HG02970 (cell line): ENCODE results near the gene CSPG4.

Experiments used
- ATAC-seq: cut with Tn5 transposase; IDR thresholded peaks from one replicate; pipeline ENCODE4 v1.9.1; 2021; ENCODE audit warnings: mild to moderate bottlenecking, moderate library complexity, moderate number of reproducible peaks; ENCODE audit not compliant: unreplicated experiment, low FRiP score

The CSPG4 gene

GRCh38 chr15:75674366-75674765, 38.3 kb downstream of the CSPG4 start:
- no peak for ATAC-seq

GRCh38 chr15:75673426-75674235, 39.0 kb downstream of the CSPG4 start:
- no peak for ATAC-seq

GRCh38 chr15:75672646-75673425, 39.8 kb downstream of the CSPG4 start:
- ATAC-seq: no peak

- no peak for ATAC-seq
Measured at GRCh38 chr15:75671730-75672602, 40.7 kb downstream of the CSPG4 start.

- no peak for ATAC-seq
Measured at GRCh38 chr15:75669879-75670212, 42.8 kb downstream of the CSPG4 start.

GRCh38 chr15:75669191-75669878, 43.3 kb downstream of the CSPG4 start:
- no peak for ATAC-seq

GRCh38 chr15:75666823-75667501, 45.7 kb downstream of the CSPG4 start:
- ATAC-seq: no peak

GRCh38 chr15:75663931-75664421, 48.7 kb downstream of the CSPG4 start:
- ATAC-seq: no peak

- no peak for ATAC-seq
Measured at GRCh38 chr15:75662823-75663519, 49.7 kb downstream of the CSPG4 start.

- no peak for ATAC-seq
Measured at GRCh38 chr15:75661756-75662140, 50.9 kb downstream of the CSPG4 start.

GRCh38 chr15:75661100-75661755, 51.4 kb downstream of the CSPG4 start:
- ATAC-seq: no peak

GRCh38 chr15:75659928-75660645, 52.6 kb downstream of the CSPG4 start:
- ATAC-seq: no peak

GRCh38 chr15:75659141-75659771, 53.4 kb downstream of the CSPG4 start:
- ATAC-seq: no peak

GRCh38 chr15:75656813-75657212, 55.8 kb downstream of the CSPG4 start:
- no peak for ATAC-seq

GRCh38 chr15:75656331-75656730, 56.3 kb downstream of the CSPG4 start:
- ATAC-seq: no peak

- ATAC-seq: no peak
Measured at GRCh38 chr15:75655931-75656330, 56.7 kb downstream of the CSPG4 start.

- ATAC-seq: no peak
Measured at GRCh38 chr15:75654201-75654907, 58.3 kb downstream of the CSPG4 start.
